ENCODE data around the gene ANKRD63. TPM values are rescaled to one million over a fixed set of nuclear protein-coding genes. Genes with fewer than 3 reads are reported as not detected.

Gene ANKRD63
- total and polyA plus RNA-seq, 9 of the 15 experiments (the other 6 are each of a cell fraction or from before 2014, with no cell fraction given): 1.3 to 2.0 (median 1.8) TPM; not detected in 6

- no peak for TF ChIP-seq RFX7 (CRISPR knock-in tag; IDR thresholded peaks at IDR 0.05)
- peak; percentile 54; the same call in 1 of the 2 replicates for TF ChIP-seq ZNF431 (CRISPR knock-in tag; IDR thresholded peaks at IDR 0.05)
- no peak for TF ChIP-seq GTF2F1 (IDR thresholded peaks at IDR 0.05; ENCODE audit: low read depth, low read length)
- no peak for TF ChIP-seq ZNF583 (CRISPR knock-in tag; IDR thresholded peaks at IDR 0.05)
- no peak for TF ChIP-seq ZNF174 (CRISPR knock-in tag; IDR thresholded peaks at IDR 0.05)
- no peak for TF ChIP-seq POLR2H (tag; IDR thresholded peaks at IDR 0.05; ENCODE audit: low read depth)
- no peak for TF ChIP-seq ZBTB11 (CRISPR knock-in tag; IDR thresholded peaks at IDR 0.05)
- 0 out of 2 replicates have a peak, but pooled peaks have one; percentile 37 for TF ChIP-seq ATF6 (CRISPR knock-in tag; IDR thresholded peaks at IDR 0.05)
- peak; percentile 73; the same call in 1 of the 2 replicates for TF ChIP-seq ZBTB1 (CRISPR knock-in tag; IDR thresholded peaks at IDR 0.05; ENCODE audit: borderline replicate concordance, low read depth)
- peak; percentile 58; the same call in 1 of the 2 replicates for TF ChIP-seq MTA3 (IDR thresholded peaks at IDR 0.05; ENCODE audit: borderline replicate concordance)
- TF ChIP-seq EP400 (IDR thresholded peaks at IDR 0.05): no peak
- TF ChIP-seq NFATC3 (IDR thresholded peaks at IDR 0.05): no peak
- TF ChIP-seq NFRKB (IDR thresholded peaks at IDR 0.05; ENCODE audit: low read depth): no peak
- no peak for TF ChIP-seq SPI1 (IDR thresholded peaks at IDR 0.05; ENCODE audit: borderline replicate concordance, low read depth, low read length)
- TF ChIP-seq GMEB1 (CRISPR knock-in tag; IDR thresholded peaks at IDR 0.05): no peak
- TF ChIP-seq ZNF764 (CRISPR knock-in tag; IDR thresholded peaks at IDR 0.05; ENCODE audit: low read depth): no peak
- TF ChIP-seq ILF3 (IDR thresholded peaks at IDR 0.05; ENCODE audit: borderline replicate concordance): no peak
- TF ChIP-seq NR2C1 (IDR thresholded peaks at IDR 0.05): no peak
- no peak for TF ChIP-seq NR2C1 (tag; IDR thresholded peaks at IDR 0.05)
- no peak for TF ChIP-seq IRF2 (CRISPR knock-in tag; IDR thresholded peaks at IDR 0.05)
- TF ChIP-seq CGGBP1 (CRISPR knock-in tag; IDR thresholded peaks at IDR 0.05): no peak
Observed at GRCh38 chr15:40290918-40291574, 8.2 kb upstream of the ANKRD63 start (continued).

Data from K562 (cell line).